H1 (cell line): ENCODE data around the gene AASDH.

Source experiments
- CEBPB ChIP-seq: IDR thresholded peaks from 2 replicates; pipeline ENCODE4 v1.6.1; 2012; ENCODE audit warnings: low read depth, low read length
- EGR1 ChIP-seq: IDR thresholded peaks from 2 replicates; pipeline ENCODE4 v1.6.1; 2011; ENCODE audit warnings: low read depth, low read length, borderline replicate concordance
- EP300 ChIP-seq, 2 experiments: IDR thresholded peaks; 1 replicate in 1 of 2; 2 replicates in 1 of 2; pipeline ENCODE4 v1.6.1; 2011 to 2012; ENCODE audit warnings: low read depth in 2 of 2, low read length in 2 of 2, mild to moderate bottlenecking in 2 of 2, borderline replicate concordance in 1 of 2, inconsistent platforms in 1 of 2, moderate library complexity in 1 of 2
- GABPA ChIP-seq: IDR thresholded peaks from 2 replicates; pipeline ENCODE4 v1.6.1; 2011; ENCODE audit warnings: mild to moderate bottlenecking, low read length, moderate library complexity, borderline replicate concordance; ENCODE audit not compliant: insufficient read depth
- HDAC6 ChIP-seq: IDR thresholded peaks from one replicate; pipeline ENCODE4 v1.7.1; 2012; ENCODE audit warnings: low read depth, mild to moderate bottlenecking, inconsistent platforms, low read length, moderate library complexity
- JUND ChIP-seq: IDR thresholded peaks from 2 replicates; pipeline ENCODE4 v1.6.1; 2011; ENCODE audit warnings: mild to moderate bottlenecking, improper control_type of control experiment, low read length
- POLR2A ChIP-seq, 2 experiments: IDR thresholded peaks; 1 replicate in 1 of 2; 2 replicates in 1 of 2; pipeline ENCODE4 v1.6.1; 2011; ENCODE audit warnings: low read depth in 2 of 2, low read length in 2 of 2, mild to moderate bottlenecking in 2 of 2; ENCODE audit errors: control extremely low read depth in 1 of 2
- SIN3A ChIP-seq, 2 experiments: IDR thresholded peaks in 1 of 2; conservative IDR thresholded peaks in 1 of 2; 2 replicates each; pipeline ENCODE4 v1.6.1; 2011 to 2012; ENCODE audit warnings: low read length in 2 of 2, improper control_type of control experiment in 1 of 2, low read depth in 1 of 2, mild to moderate bottlenecking in 1 of 2
- TAF1 ChIP-seq: IDR thresholded peaks from 2 replicates; pipeline ENCODE4 v1.6.1; 2011; ENCODE audit warnings: mild to moderate bottlenecking, low read depth, low read length
- YY1 ChIP-seq: IDR thresholded peaks from 2 replicates; pipeline ENCODE4 v1.6.1; 2011; ENCODE audit warnings: low read depth, mild to moderate bottlenecking, low read length
- TF ChIP-seq, protein P1 (sequence below), 3 experiments: IDR thresholded peaks; 1 replicate in 2 of 3; 2 replicates in 1 of 3; pipeline versions ENCODE4 v1.5.1 to v1.6.1; 2011; ENCODE audit warnings: low read length in 3 of 3, mild to moderate bottlenecking in 3 of 3, inconsistent platforms in 2 of 3, low read depth in 1 of 3, moderate library complexity in 1 of 3; ENCODE audit not compliant: insufficient read depth in 1 of 3; ENCODE audit errors: control extremely low read depth in 1 of 3
- TF ChIP-seq, protein P2 (sequence below): IDR thresholded peaks from 2 replicates; pipeline ENCODE4 v1.6.1; 2011; ENCODE audit warnings: low read length, improper control_type of control experiment

DNA sequence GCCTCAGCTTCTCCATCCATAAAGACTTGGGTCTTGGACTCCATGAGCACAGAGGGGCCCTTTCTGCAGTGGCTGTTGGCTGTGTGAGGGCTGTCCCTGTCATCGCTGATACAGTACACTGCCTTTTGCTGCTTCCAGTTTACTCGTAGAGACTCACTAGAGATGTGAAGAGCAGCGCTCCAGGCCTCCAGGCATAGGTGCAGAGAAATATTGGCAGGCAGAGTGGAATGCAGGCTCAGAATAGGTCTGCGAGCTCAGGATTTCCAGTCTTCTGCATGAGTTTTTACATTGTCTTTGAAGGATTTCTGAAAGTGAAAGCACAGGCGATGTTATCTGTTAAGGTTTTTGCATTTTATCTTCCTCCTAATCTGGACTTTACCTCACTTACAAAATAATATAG, 97.4 kb downstream of the AASDH start:
- TF ChIP-seq JUND (no peak), SIN3A (conservative IDR thresholded peaks at IDR 0.05 in 1 of 2, IDR thresholded peaks at IDR 0.05 in 1 of 2; ENCODE audit: low read depth in 1 of 2, low read length in 2 of 2) (no peak), CEBPB (no peak), POLR2A (IDR thresholded peaks at IDR 0.05; ENCODE audit: control extremely low read depth in 1 of 2, low read depth in 2 of 2, low read length in 2 of 2) (no peak), HDAC6 (no peak), YY1 (no peak), EP300 (IDR thresholded peaks at IDR 0.05; ENCODE audit: borderline replicate concordance in 1 of 2, low read depth in 2 of 2, low read length in 2 of 2) (no peak), EGR1 (no peak), TAF1 (no peak), GABPA (no peak)
- TF ChIP-seq, protein P1, sequence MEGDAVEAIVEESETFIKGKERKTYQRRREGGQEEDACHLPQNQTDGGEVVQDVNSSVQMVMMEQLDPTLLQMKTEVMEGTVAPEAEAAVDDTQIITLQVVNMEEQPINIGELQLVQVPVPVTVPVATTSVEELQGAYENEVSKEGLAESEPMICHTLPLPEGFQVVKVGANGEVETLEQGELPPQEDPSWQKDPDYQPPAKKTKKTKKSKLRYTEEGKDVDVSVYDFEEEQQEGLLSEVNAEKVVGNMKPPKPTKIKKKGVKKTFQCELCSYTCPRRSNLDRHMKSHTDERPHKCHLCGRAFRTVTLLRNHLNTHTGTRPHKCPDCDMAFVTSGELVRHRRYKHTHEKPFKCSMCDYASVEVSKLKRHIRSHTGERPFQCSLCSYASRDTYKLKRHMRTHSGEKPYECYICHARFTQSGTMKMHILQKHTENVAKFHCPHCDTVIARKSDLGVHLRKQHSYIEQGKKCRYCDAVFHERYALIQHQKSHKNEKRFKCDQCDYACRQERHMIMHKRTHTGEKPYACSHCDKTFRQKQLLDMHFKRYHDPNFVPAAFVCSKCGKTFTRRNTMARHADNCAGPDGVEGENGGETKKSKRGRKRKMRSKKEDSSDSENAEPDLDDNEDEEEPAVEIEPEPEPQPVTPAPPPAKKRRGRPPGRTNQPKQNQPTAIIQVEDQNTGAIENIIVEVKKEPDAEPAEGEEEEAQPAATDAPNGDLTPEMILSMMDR (IDR thresholded peaks at IDR 0.05; ENCODE audit: control extremely low read depth in 1 of 3, insufficient read depth in 1 of 3, low read depth in 1 of 3, low read length in 3 of 3) = no peak
- TF ChIP-seq, protein P2, sequence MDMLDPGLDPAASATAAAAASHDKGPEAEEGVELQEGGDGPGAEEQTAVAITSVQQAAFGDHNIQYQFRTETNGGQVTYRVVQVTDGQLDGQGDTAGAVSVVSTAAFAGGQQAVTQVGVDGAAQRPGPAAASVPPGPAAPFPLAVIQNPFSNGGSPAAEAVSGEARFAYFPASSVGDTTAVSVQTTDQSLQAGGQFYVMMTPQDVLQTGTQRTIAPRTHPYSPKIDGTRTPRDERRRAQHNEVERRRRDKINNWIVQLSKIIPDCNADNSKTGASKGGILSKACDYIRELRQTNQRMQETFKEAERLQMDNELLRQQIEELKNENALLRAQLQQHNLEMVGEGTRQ = no peak
